GM18861 (cell line): ENCODE results near the gene OBSCN.

Source experiments
- ATAC-seq: cut with Tn5 transposase; IDR thresholded peaks from one replicate; pipeline ENCODE4 v1.9.1; 2021; ENCODE audit not compliant: unreplicated experiment

The OBSCN gene

GRCh38 chr1:228364068-228364705 is 156.3 kb downstream of the OBSCN start:
- ATAC-seq = no peak

GRCh38 chr1:228364706-228365213 is 156.9 kb downstream of the OBSCN start:
- ATAC-seq = no peak

GRCh38 chr1:228365271-228366061 is 157.6 kb downstream of the OBSCN start:
- ATAC-seq = no peak

- no peak for ATAC-seq
These were observed 158.4 kb downstream of the OBSCN start for GRCh38 chr1:228366062-228366865.

- ATAC-seq = no peak
These were observed 159.3 kb downstream of the OBSCN start for GRCh38 chr1:228366866-228367741.

- ATAC-seq = no peak
These were observed 160.3 kb downstream of the OBSCN start for GRCh38 chr1:228367798-228368791.

GRCh38 chr1:228368801-228369607 is 161.2 kb downstream of the OBSCN start:
- no peak for ATAC-seq

GRCh38 chr1:228369608-228370438 is 162.0 kb downstream of the OBSCN start:
- ATAC-seq = no peak

GRCh38 chr1:228370439-228370940 is 162.6 kb downstream of the OBSCN start:
- ATAC-seq = no peak

- no peak for ATAC-seq
These were observed 163.3 kb downstream of the OBSCN start for GRCh38 chr1:228370941-228371740.

GRCh38 chr1:228371741-228372182 is 163.9 kb downstream of the OBSCN start:
- no peak for ATAC-seq

GRCh38 chr1:228372183-228373003 is 164.5 kb downstream of the OBSCN start:
- no peak for ATAC-seq

- no peak for ATAC-seq
These were observed 165.3 kb downstream of the OBSCN start for GRCh38 chr1:228373004-228373680.

GRCh38 chr1:228373681-228374571 is 166.1 kb downstream of the OBSCN start:
- no peak for ATAC-seq
